Osteocyte (in vitro differentiated cells): Measurements from ENCODE around the gene OTUB1. TPM values are rescaled to one million over a fixed set of nuclear protein-coding genes. Genes with fewer than 3 reads are reported as not detected.

Experiments
- DNase-seq: peaks from one replicate; pipeline ENCODE4 v3.0.0; 2021; ENCODE audit warnings: mixed read lengths; ENCODE audit not compliant: unreplicated experiment; ENCODE audit errors: extremely low spot score
- H3K27ac Mint-ChIP-seq: one replicate; pipeline ENCODE4 v1.8.0; 2021; ENCODE audit warnings: mild to moderate bottlenecking, mixed read lengths; ENCODE audit not compliant: unreplicated experiment
- H3K27me3 Mint-ChIP-seq: one replicate; pipeline ENCODE4 v1.8.0; 2021; ENCODE audit warnings: mixed read lengths; ENCODE audit not compliant: unreplicated experiment
- H3K36me3 Mint-ChIP-seq: one replicate; pipeline ENCODE4 v1.8.0; 2021; ENCODE audit warnings: mixed read lengths; ENCODE audit not compliant: unreplicated experiment
- H3K4me1 Mint-ChIP-seq: one replicate; pipeline ENCODE4 v1.8.0; 2021; ENCODE audit warnings: mixed read lengths; ENCODE audit not compliant: unreplicated experiment
- H3K4me3 Mint-ChIP-seq: one replicate; pipeline ENCODE4 v1.8.0; 2021; ENCODE audit warnings: mild to moderate bottlenecking, moderate library complexity, mixed read lengths; ENCODE audit not compliant: unreplicated experiment
- H3K9me3 Mint-ChIP-seq: one replicate; pipeline ENCODE4 v1.8.0; 2021; ENCODE audit warnings: mixed read lengths; ENCODE audit not compliant: unreplicated experiment
- total RNA-seq: library from RNA; stranded (reverse); gene quantifications from 2 replicates; pipeline ENCODE4 v1.2.1, GENCODE V29; 2021
- TF ChIP-seq, protein P1 (sequence below): fragments of 200-600 bp; sonication (generic); IDR thresholded peaks from 2 replicates; pipeline ENCODE4 v1.5.0; 2021; ENCODE audit warnings: antibody characterized with exemption, mild to moderate bottlenecking, moderate library complexity

The OTUB1 gene
- total RNA-seq, 1 donor from 2014 or later = 71.4 TPM

DNA sequence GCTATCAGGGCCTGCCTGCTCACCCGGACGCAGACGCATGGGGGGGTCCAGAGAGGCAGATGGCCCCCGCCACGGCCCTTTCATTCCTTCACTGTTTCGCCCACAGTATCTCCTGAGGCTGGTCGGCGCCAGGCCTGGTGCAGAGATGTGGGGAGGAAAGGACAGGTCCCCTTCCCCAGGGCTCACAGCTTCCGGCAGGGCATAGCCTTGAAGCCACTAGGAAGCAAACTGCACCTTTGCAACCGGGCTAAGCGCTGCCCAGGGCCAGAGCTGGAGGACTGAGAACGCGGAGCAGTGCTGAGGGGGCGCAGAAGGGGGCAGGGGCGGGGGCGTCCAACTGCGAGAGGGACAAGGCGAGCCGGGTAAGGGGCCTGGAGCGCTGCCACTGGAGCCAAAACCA is 29.3 kb downstream of the OTUB1 start:
- Mint-ChIP-seq H3K27me3 (no peaks in the 10 kb centered on the region), H3K27ac (no peak overlapping the region), H3K36me3 (no peaks in the 10 kb centered on the region), H3K9me3 (no peaks in the 10 kb centered on the region), H3K4me1 (peaks cover 3% of the 10 kb centered on the region), H3K4me3 (no peak overlapping the region)
- TF ChIP-seq, protein P1, sequence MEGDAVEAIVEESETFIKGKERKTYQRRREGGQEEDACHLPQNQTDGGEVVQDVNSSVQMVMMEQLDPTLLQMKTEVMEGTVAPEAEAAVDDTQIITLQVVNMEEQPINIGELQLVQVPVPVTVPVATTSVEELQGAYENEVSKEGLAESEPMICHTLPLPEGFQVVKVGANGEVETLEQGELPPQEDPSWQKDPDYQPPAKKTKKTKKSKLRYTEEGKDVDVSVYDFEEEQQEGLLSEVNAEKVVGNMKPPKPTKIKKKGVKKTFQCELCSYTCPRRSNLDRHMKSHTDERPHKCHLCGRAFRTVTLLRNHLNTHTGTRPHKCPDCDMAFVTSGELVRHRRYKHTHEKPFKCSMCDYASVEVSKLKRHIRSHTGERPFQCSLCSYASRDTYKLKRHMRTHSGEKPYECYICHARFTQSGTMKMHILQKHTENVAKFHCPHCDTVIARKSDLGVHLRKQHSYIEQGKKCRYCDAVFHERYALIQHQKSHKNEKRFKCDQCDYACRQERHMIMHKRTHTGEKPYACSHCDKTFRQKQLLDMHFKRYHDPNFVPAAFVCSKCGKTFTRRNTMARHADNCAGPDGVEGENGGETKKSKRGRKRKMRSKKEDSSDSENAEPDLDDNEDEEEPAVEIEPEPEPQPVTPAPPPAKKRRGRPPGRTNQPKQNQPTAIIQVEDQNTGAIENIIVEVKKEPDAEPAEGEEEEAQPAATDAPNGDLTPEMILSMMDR = no peak
- DNase-seq = no peak

- TF ChIP-seq, protein P1 = no peak
- no peaks in the 10 kb centered on the region for H3K27me3 Mint-ChIP-seq
- no peaks in the 10 kb centered on the region for H3K36me3 Mint-ChIP-seq
- no peak overlapping the region for H3K4me3 Mint-ChIP-seq
- H3K27ac Mint-ChIP-seq = no peak overlapping the region
- peaks cover 3% of the 10 kb centered on the region for H3K4me1 Mint-ChIP-seq
- H3K9me3 Mint-ChIP-seq = no peaks in the 10 kb centered on the region
- no peak for DNase-seq
These were observed 30.0 kb downstream of the OTUB1 start for GRCh38 chr11:64015935-64016845.

DNA sequence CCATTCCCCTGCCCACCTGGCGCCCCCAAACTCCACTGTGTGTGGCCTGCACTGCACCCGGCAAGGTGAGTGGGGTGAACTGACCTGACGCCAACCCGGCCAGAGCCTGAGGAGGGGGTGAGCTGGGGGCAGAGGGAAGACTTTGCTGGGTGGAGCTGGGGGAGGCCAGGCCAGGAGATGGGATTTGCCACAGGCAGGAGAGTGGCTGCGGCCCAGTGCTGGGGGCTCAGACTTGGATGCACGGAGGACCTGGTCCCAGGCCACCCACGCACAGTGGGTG is 31.6 kb downstream of the OTUB1 start:
- Mint-ChIP-seq H3K27me3 (no peaks in the 10 kb centered on the region), H3K36me3 (no peaks in the 10 kb centered on the region), H3K9me3 (no peaks in the 10 kb centered on the region), H3K4me1 (peaks cover 17% of the 10 kb centered on the region), H3K4me3 (no peak overlapping the region), H3K27ac (no peak overlapping the region)
- DNase-seq = no peak
- TF ChIP-seq, protein P1 = no peak

DNA sequence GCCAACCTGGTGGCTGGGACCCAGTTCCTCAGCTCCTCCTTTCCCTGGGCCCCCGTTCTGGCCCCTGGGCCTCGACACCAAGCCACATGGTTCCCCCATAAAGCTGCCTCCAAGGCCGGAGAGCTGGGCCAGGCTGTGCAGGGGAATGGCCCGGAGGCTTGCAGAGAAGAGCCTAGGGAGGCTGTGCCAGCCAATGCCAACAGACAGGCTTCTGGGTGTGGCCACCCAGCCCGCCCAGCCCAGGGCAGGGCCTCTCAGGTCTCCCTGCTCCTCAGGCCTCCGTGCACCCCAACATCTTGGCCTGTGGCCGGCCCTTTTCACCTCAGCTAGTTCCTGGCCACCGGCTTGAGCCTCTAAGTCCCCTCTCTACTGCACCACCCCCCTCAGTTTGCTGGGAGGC is 32.1 kb downstream of the OTUB1 start:
- H3K36me3 Mint-ChIP-seq = no peaks in the 10 kb centered on the region
- no peak overlapping the region for H3K4me3 Mint-ChIP-seq

More for the DNA sequence above, 32.1 kb downstream of the OTUB1 start:
- no peak overlapping the region for H3K27ac Mint-ChIP-seq
- H3K27me3 Mint-ChIP-seq = no peaks in the 10 kb centered on the region
- H3K4me1 Mint-ChIP-seq = peaks cover 19% of the 10 kb centered on the region
- H3K9me3 Mint-ChIP-seq = no peaks in the 10 kb centered on the region
- TF ChIP-seq, protein P1 = no peak
- DNase-seq = no peak
